Amniotic stem cell (primary cell): ENCODE results near the gene TNNI3K.

Source experiments
- DNase-seq: peaks from one replicate; lab custom pipeline; 2025; lab: John Stamatoyannopoulos, UW

Gene TNNI3K

DNA sequence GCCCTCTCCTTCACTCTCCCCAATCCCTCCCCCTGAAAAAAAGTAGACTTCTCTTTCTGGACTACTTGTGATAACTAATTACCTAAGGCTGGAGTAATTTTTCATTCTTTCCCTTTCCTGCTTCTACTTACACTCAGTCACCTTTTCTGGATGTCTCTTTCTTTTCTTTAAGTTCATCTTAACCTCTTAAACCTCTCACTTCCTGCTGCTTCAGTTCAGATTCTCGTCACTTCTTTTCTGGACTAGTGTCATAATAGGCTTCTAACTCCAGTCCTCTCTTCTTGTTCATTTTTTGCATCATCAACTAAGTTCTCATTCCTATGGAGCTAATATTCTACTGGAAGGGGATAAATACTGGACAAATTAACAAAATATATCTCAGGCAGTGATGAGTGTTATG is 201.8 kb downstream of the TNNI3K start:
- no peak for DNase-seq

DNA sequence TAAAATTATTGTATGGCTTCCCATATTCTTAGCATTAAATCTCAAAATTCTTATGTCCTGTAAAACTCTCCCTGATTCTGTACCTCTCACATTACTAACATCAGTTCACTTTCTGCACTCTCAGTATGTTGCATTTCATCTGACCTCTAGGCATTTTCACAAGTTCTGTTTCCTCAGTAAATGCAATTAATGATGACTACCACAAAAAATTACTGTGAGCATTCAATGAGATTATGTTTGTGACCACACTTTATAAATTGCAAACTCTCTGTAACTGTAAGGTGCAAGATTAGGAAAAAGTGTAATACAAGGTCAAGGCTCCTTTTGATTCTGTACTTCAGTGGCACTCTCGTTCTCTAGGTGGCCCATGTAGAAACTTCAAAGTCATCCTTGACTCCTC is 216.8 kb downstream of the TNNI3K start:
- DNase-seq, result no peak

DNA sequence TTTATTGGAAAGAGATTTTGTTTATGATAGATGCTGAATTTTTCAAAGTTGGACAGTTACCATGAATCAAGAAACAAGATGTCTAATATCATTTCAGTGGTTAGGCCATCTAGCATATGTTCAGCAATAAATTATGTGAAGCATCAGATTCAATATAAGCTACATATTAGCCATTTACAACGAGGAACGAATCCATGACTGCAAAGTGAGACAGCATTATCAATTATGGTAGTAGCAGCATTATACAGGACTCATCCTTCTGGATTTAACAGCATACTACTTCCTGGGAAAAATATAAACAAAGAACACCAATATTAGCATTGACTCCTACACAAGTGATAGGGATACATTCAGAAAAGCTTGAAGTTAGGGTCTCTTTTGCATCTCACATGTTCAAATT is 218.1 kb downstream of the TNNI3K start:
- no peak for DNase-seq

DNA sequence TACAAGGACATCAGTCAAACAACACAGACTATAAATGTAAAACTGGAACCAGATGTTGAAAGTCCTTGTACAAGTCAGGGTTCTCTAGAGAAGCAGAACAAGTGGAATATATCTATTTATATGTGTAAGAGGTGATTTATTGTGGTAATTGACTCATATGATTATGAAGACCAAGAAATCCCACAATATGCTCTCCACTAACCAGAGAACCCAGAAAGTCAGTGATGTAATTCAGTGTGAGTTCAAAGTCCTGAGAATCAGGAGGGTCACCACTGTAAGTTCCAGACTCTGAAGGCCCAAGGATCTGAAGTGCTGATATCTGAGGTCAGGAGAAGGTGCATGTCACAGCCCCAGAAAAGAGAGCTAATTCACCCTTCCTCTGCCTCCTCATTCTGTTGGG is 220.2 kb downstream of the TNNI3K start:
- DNase-seq, result no peak

DNA sequence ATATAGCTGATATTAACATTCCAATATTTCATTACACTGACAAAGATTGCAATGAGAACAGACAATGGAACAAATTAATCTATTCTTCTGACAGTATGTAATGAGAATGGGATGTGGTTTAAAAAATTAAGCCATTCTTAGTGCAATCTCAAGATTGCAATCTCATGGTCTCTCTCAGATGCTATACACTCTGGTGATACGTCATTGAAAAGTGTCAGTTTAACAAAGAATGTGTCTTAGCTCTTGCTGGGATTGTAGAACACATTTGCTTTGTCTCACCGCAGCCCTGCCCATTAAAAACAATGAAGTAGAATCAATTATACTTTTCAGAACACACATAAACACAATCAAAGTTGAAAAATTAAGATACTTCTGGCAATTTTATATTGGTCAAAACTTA is 222.1 kb downstream of the TNNI3K start:
- DNase-seq, result no peak

DNA sequence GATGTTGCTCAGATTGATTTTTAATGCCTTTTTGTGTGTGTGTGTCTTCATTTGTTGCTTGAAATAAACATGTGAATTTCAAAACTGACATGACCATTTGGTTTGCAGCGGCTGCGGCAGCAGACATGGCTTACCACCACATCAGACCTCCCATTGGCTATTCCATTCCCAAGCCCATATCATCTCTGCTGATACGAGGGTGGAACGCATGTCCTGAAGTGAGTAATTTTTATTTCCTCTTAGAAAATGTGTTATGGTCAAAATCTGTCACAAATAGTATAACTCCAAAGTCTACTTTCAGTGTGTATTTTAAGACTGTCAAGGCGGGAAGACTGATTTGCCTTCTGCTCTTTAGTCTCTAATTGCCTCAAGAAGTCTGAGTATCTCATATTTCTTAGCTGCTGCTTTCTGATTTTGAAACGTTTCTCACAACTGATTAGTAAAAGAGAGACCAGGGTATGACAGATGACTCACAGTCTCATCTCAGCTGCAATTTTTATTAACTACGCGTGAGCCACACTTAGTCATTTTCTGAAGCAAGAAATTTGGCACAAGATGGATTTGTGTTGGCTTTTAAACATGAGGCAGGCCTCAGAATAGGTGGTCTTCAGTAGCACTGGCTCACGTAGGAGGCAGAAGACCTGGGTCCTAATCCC is 228.3 kb downstream of the TNNI3K start:
- no peak for DNase-seq

DNA sequence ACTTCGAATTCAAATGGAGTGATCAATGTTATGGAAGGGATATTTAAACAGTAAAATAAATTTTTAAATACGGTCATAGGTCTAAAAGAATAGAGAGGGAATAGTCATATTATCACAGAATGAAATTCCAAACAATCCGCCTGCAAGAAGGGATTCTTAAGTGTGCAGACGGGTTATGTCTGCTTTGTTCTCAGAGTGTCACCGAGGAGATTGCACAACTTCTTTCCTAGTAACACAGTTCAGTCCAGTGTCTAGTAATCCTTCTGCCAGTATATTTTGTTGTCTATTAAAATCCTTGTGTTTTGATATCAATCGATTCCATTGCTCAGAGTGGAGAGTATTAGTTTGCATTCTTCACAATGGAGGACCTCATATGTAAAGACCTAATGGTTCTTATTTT is 228.8 kb downstream of the TNNI3K start:
- no peak for DNase-seq

DNA sequence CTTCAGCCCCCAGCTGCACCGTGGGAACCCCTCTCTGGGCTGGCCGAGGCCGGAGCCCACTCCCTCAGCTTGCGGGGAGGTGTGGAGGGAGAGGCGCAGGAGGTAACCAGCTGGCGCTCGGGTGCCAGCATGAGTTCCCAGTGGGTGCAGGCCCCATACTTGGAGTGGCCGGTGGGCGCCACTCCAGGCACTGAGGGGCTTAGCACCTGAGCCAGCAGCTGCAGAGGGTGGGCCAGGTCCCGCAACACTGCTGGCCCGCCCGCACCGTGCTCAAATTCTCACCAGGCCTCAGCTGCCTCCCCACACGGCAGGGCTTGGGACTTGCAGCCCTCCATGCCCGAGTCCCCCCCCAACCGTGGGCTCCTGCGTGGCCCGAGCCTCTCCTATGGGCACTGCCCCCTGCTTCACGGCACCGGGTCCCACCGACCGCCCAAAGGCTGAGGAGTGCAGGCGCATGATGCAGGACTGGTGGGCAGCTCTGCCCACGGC is 230.1 kb downstream of the TNNI3K start:
- DNase-seq, result no peak

DNA sequence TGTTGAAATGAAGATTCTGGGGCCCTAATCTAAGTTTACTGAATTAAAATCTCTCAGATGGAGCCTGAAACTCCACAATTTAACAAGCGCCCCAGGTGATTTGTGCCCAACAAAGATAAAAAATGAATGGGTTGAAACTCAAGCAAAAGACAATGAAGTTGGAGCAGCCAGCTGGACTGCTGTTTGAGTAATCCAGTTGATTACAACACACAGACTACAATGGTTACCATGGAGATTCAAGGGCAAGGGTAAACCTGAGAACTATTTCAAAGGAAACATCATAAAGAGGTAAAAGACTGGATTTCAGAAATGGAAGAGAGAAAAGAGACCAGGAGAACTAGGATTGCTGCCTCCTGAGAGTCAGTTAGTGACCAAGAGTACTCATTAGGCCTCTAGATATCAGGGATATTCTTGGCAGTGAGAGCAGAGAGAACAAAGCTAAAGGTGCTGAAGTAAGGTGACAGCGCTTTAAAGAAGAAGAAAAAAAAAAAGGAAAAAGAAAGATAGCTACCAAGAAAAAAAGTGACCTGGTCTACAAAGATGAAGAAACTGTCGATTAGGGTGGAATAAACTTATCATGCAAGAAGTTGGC is 232.7 kb downstream of the TNNI3K start:
- no peak for DNase-seq

DNA sequence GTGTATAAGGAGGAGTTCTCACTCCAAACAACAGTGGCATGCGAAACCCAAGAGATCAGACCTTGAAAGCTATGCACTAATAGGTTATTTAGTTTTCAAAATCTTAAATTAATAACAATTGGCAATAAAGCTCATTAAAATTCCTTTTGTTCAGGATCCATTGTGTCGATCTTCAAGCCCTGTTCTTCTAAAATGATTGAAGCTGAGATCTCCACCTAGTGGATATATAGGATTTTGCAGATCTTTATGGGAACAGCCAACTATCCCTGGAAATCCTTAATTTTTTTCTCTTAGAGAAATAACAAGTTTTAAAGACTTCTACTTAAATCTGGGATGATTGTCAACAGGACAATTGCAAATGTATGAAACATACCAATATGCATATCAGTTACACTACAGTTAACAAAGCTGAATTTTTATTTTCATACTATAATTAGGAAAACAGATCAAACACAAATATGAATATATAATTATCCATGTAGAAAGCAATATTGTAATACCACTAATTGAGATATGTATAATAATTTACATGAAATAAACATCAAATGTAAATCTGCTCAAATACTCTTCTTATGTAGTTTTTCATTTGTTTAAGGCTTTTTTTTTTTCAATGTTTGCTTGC is 233.9 kb downstream of the TNNI3K start:
- peak; percentile 18 for DNase-seq

DNA sequence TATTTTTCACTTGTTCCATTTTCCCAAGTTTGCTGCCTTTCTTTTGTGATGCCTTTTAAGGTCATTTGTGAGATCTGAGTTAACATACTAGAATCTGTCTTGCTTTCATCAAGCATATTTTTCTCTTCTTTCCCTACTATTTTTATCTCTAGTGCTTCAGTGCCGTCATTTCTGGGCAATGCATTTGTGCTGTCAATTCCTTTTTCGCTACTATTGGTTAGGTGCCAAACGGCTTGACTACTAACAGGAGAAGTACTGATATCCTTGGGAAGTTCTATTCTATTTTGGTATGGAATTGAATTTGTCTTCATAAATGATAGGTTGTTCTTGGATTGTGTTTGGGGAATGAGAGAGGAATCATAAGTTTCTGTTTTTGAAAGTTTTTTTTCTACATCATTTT is 235.1 kb downstream of the TNNI3K start:
- no peak for DNase-seq

DNA sequence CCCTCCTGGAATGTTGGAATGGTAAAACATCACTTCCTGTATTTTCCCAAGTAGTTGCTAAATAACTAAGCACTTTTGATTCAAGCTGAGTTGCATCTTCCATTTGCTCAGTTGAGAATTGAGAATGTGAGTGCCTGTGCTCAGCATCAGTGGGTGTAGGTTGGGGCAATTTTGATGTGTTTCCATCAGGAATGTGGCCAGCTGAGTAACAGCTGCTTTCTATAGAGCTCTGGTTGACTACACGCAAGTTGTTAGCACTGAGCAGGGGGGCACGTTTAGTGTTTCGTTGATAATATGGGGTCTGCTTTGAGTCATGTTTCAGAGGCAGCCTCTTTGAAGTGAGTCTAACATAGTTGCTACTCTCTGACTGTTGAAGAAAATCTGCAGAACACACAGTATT is 235.7 kb downstream of the TNNI3K start:
- no peak for DNase-seq

DNA sequence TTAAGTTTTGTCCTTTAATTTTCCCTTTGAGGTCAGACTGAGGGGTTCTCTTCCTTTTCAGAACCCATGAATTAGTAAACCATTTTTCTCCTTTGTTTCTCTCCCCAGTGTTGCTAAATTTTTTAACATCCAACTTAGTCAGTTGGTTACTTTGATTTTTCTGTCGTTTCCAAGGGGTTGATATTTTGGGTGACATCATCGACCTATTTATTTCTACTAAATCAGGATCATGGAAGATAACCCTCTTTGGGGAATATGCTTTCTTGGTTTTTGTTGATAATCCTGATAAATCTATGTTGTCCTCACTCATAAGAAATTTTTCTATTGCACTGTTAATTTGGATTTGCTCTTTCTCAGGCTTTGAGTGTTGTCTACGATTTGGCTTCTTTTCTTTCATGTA is 236.3 kb downstream of the TNNI3K start:
- no peak for DNase-seq

DNA sequence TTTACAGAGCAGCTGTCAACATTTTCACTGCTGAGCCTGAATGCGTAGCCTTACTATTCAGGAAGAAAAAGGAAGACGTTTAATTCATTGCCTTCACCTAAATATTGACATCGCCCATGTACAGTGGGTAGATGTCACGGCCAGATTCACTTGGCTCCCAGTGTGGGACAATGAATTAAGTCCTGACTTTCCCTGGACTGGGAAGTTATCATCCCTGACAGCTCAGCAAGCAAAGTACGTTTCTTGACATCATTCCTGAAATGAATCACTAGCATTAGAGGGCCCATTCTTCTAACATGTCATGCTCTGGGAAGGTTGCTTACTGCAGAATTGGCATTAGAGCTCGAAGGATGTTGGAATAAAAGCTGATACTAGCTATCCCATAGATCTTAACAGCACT is 239.4 kb downstream of the TNNI3K start:
- DNase-seq, result no peak

DNA sequence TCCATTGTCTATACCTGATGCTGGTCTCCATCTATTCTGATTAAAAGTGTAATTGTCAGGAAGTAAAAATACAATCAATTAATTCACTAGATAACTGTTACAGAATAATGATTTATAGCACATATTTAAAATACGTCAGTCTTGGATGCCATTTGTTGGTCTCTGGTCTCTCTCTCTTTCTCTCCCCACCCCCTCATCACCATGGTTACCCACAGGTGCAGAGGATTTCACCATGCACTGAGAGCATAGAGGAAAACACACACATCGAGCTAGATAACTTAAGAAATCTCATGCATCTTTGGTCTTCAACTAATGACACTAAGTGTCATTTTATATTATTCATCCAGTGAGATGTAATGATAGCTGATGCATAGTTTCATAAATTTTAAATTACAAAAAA is 243.8 kb downstream of the TNNI3K start:
- no peak for DNase-seq

DNA sequence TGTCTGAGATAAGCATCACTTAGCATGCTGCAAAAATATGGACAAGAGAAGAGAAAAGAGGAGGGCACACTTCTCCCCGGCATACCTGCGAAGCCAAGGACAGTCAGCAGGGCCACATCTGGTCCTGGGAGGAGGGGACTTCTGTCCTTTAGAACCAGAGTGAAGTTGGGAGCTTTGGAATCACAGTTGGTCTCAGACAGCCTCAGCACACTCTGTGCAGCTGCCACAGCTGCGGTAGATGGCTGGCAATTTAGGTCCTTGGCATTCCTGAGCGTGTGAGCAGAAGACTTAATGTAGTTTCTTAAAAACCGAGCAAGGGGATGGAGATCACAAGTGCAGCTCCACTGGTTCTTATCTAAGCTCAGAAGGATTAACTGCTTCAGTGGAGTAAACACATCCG is 244.9 kb downstream of the TNNI3K start:
- DNase-seq, result no peak

DNA sequence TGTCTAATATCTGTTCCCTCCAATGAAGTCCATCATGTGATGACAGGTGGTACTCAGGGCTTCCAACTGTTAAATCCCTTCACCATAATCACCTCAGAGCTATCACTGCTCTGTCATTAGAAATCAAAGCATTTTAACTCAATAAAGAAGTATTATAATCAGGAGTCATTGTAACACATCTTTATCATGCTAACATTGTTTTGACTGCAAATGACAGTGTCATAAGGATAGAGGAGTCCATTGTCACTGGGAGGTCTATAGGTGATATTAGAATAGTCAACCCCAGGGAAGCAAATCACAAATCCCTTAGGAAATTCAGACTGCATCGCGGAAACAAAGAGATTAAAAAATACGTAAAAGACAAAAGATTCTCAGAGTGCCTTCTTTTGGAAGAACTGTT is 246.4 kb downstream of the TNNI3K start:
- no peak for DNase-seq

DNA sequence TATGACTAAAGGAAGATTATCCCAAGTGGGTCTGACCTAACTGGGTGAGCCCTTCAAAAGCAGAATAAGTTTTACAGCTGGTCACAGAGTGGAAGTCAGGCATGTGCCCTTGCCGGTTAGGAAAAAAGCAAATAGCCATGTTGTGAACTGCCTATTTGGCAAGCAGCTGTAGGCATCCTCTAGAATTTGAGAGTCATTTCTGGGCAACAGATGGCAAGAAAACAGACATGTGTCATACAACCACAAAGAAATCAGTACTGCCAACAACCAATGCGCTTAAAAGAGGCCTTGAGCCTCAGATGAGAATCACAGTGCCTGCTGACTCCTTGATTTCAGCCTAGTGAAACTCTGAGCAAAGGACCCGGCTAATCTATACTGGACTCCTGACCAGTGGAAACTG is 250.4 kb downstream of the TNNI3K start:
- DNase-seq, result no peak

DNA sequence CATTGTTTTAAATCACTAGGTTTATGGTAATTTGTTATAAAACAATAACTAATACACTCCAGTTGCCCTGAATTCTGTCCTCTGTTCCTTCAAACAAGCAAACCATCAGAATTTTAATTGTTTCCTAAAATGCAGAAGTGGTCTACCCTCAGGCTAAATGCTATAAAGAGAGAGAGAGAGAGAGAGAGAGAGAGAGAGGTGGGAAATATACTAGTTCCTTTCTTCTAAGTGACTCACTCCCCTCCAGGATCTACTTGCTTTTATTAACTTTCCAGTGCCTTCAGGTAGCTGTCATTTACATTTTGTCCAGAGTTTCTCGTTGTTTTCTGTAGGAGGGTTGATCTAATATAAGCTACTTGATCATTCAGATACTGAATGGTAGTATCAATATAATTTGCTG is 250.8 kb downstream of the TNNI3K start:
- DNase-seq, result no peak

DNA sequence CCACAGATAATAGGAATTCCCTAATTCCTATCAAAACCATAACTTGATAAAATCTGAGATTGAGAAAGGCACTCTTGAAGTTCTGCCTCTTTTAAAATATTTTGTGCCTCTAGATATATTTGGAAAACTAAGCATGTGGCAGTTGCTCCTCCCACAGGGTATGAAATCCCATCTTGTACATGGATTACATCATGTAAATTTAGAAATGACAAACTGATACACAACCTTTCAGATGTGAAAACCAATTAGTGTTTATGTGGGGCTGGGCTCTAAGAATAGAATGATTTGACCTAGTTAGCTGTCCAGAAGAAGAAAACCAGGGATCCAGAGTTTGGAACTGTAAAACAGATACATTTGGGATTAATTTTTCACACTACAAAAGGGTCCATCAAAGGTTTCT is 261.5 kb downstream of the TNNI3K start:
- DNase-seq, result no peak

DNA sequence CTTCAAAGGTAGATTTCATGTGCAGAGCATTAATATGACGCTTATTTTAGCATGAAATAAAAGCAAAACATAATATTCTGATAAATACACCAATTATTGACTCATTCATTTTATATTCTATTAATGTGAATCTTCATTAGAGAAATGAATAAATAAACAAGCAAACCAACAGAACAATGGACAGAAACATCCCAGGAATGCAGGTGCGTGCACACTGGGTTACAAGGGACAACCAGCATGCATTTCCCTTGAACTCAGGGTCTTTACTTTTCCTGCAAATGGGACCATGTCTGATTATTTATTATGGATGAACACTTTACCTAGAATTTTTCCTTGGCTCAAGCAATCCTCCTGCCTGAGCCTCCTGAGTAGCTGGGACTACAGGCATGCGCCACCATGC is 263.7 kb downstream of the TNNI3K start:
- DNase-seq, result no peak

DNA sequence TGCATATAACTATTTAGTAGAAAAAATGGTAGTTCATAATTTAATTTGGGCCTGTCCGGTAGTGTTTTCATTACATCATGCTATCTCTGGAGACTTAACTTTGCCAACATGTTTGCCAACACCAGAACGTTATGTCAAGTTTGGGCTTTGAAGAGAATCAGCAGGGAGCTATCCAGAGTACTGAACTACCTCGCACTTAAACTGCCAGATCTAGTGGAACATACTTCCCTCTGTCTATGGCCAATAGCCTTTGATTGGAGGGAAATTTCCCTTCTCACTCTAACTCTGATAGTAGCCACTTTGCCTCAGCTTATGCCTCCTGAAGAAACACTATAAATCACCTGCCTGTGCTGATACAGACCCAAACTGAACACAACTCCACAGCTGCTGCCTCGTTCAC is 267.2 kb downstream of the TNNI3K start:
- DNase-seq, result peak; percentile 5

DNA sequence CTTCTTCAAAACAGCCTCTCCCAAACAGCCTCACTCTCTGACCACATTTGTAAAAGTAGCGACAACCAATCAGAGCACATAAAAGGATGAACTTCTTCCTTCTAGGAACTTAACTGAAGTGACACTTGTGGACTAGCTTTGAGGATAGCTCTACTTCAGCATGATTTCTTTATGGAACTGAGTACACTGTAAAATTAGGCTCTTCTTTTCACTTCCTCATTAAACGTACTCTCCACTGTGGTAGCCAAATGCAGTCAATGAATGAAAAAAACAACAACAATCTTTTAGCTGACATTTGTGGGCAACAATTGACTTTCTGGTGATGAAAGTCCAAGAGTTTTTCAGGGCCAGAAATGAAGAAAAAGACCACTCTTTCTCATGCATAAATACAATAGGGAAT is 267.7 kb downstream of the TNNI3K start:
- no peak for DNase-seq
